Measurements from ENCODE around the gene DLAT.

DNA sequence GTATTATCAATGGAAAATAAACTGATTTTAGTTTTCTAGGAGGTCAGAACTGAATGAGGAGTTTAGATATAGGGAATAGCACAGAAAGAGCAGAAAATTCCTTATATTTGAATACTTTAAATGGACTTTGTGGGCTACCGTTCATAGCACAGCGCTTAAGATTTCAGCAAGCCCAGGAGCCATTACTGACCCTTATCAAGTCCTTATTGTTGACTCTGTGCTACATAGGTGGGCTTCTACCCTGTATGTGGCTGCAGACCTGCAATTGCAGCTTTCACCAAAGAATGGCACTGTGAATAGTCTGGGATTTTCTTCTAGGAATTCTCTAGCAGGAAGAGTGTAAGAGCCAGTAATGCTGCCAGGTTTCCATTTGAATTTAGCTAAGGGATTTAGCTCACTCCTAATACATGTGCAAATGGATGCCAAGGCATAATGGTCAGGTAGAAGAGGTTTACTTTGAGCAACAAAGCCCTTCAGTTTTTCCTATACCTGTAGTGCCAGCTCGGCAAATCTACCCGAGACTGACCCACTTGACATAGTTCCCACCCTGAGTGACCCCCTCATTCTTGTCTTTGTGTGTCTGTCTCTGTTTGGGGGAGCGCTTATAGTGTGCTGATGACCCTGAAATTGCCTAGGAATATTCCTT lies 42.5 kb upstream of the DLAT start:
- TF ChIP-seq, protein P1, sequence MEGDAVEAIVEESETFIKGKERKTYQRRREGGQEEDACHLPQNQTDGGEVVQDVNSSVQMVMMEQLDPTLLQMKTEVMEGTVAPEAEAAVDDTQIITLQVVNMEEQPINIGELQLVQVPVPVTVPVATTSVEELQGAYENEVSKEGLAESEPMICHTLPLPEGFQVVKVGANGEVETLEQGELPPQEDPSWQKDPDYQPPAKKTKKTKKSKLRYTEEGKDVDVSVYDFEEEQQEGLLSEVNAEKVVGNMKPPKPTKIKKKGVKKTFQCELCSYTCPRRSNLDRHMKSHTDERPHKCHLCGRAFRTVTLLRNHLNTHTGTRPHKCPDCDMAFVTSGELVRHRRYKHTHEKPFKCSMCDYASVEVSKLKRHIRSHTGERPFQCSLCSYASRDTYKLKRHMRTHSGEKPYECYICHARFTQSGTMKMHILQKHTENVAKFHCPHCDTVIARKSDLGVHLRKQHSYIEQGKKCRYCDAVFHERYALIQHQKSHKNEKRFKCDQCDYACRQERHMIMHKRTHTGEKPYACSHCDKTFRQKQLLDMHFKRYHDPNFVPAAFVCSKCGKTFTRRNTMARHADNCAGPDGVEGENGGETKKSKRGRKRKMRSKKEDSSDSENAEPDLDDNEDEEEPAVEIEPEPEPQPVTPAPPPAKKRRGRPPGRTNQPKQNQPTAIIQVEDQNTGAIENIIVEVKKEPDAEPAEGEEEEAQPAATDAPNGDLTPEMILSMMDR (IDR thresholded peaks at IDR 0.05 in 2 of 3, conservative IDR thresholded peaks at IDR 0.05 in 1 of 3; ENCODE audit: borderline replicate concordance in 1 of 3, insufficient read depth in 1 of 3, low read depth in 2 of 3, low read length in 2 of 3): no peak
- no peak for TF ChIP-seq ZFX (IDR thresholded peaks at IDR 0.05)
- no peak for TF ChIP-seq SP1 (IDR thresholded peaks at IDR 0.05; ENCODE audit: low read depth)
- TF ChIP-seq POLR2AphosphoS5 (IDR thresholded peaks at IDR 0.05; ENCODE audit: low read depth, low read length): no peak
- TF ChIP-seq JUND (IDR thresholded peaks at IDR 0.05): no peak
- no peak for TF ChIP-seq CBX3 (IDR thresholded peaks at IDR 0.05; ENCODE audit: low read depth)
- no peak for TF ChIP-seq EZH2 (IDR thresholded peaks at IDR 0.05)
- TF ChIP-seq POLR2A (IDR thresholded peaks at IDR 0.05; ENCODE audit: borderline replicate concordance, extremely low read depth, insufficient read depth, insufficient read length): no peak
- no peak for TF ChIP-seq EZH2phosphoT487 (IDR thresholded peaks at IDR 0.05; ENCODE audit: borderline replicate concordance)
- no peak for TF ChIP-seq RAD21 (IDR thresholded peaks at IDR 0.05; ENCODE audit: low read depth)
- TF ChIP-seq, protein P2, sequence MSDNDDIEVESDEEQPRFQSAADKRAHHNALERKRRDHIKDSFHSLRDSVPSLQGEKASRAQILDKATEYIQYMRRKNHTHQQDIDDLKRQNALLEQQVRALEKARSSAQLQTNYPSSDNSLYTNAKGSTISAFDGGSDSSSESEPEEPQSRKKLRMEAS (IDR thresholded peaks at IDR 0.05): no peak
- no peak for TF ChIP-seq REST (IDR thresholded peaks at IDR 0.05; ENCODE audit: low read depth)

Data from HCT116 (cell line).